Measurements from ENCODE around the gene LIMCH1.

LIMCH1 gene

DNA sequence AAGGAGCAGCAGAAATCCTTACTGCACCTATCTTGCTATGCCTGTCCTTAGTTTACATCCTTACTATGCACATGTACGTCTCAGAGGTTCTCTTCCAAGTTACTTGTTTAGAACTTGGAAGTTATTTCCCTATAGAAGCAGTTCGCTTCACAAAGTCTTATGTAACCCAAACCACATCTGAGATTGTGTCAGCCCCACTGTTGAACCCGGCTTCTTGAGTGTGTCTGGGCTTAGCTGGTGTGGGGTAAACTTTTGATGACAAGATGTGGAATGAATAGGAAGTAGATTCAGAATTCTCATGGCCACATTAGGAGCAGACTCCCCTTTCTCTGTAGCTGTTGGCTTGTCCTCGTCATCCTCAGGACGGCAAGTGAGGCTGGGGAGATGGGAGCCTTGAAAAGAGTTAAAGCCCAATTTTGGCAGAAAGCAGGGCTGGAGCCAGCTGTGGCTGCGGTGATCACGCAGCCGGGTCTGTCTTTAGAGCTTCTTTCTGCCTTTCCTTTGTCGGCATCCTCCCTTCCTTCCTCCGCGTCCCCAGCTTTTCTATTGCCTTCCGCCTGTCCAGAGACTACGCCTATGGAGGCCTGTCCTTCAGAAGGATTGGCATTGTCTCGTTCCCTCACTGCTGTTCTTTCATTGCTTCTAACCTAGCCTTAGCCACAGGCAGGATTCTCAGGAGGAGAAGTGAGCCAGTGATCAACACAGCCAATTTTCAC lies 23.0 kb upstream of the LIMCH1 start:
- Mint-ChIP-seq H3K4me3 (no peak overlapping the region), H3K36me3 (no peaks in the 10 kb centered on the region), H3K4me1 (no peaks in the 10 kb centered on the region), H3K9me3 (peaks cover 7% of the 10 kb centered on the region), H3K27ac (no peak overlapping the region)
- ATAC-seq = no peak
- no peak for DNase-seq (ENCODE audit: low spot score in 2 of 2)

DNA sequence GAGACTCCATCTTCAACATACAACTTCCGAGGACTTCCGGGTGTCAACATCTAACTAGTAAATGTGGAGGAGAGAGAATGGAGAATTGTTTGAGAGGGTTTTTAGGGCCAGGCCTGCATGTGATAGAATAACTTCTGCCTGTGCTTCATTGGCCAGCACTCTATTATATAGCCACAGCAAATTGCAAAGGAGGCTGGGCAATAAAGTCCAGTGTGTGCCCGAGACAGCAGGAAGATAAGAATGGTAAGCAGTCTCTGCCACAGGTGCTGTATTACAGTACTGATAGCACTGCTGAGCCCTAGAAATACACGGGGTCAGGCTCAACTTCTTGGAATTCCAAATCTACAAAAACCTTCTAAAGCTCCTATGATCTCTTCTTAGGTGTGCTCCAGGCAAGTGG lies 20.8 kb upstream of the LIMCH1 start:
- no peak overlapping the region for H3K4me3 Mint-ChIP-seq
- peaks cover 11% of the 10 kb centered on the region for H3K9me3 Mint-ChIP-seq
- no peaks in the 10 kb centered on the region for H3K36me3 Mint-ChIP-seq
- H3K27ac Mint-ChIP-seq = no peak overlapping the region
- ATAC-seq (no peak), DNase-seq (ENCODE audit: low spot score in 2 of 2) (no peak)
- no peaks in the 10 kb centered on the region for H3K4me1 Mint-ChIP-seq

DNA sequence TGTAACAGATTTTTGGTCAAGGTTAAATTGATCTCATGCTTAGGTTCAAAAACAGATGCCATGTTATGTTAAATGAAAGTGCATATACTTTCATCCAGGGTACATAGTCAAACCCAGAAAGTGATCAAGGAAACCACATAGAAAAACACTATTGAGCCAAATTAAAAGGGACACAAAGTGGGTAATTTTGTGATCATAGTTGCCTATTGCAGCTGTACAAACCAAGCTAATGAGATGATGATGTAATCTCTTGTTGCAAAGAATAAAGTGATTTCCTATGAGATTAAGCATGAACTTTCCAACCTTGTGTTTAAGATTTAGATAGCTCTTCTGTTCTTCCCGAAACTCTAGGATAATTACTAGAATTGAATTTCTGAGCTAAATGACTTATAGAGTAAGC lies 20.2 kb upstream of the LIMCH1 start:
- peaks cover 11% of the 10 kb centered on the region for H3K9me3 Mint-ChIP-seq
- DNase-seq (ENCODE audit: low spot score in 2 of 2) = no peak
- H3K36me3 Mint-ChIP-seq = no peaks in the 10 kb centered on the region

DNA sequence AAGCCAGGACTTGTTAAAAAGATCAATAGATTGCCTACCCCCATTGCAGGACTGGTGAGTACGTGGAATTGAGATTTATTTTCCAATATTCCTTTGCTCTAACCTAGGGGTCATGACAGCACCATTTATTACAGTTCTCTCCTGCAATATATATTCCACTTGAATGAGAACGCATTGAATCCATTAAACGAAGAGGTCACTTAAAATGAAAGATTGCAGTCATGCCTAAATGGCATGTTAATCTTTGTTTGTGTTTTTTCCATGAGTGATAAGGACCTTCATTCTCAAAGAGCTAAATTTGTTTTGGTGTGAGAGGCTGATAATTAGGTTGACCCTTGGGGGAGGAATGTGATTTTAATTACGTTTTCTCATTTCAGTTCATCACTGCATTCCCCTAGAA lies 13.5 kb upstream of the LIMCH1 start:
- H3K9me3 Mint-ChIP-seq = peaks cover 13% of the 10 kb centered on the region
- no peaks in the 10 kb centered on the region for H3K4me1 Mint-ChIP-seq
- no peak for ATAC-seq
- no peak overlapping the region for H3K4me3 Mint-ChIP-seq
- DNase-seq (ENCODE audit: low spot score in 2 of 2) = no peak
- H3K27ac Mint-ChIP-seq = no peak overlapping the region
- no peaks in the 10 kb centered on the region for H3K36me3 Mint-ChIP-seq

More for the DNA sequence above, 20.2 kb upstream of the LIMCH1 start:
- ATAC-seq = no peak
- Mint-ChIP-seq H3K4me3 (no peak overlapping the region), H3K4me1 (no peaks in the 10 kb centered on the region), H3K27ac (no peak overlapping the region)

DNA sequence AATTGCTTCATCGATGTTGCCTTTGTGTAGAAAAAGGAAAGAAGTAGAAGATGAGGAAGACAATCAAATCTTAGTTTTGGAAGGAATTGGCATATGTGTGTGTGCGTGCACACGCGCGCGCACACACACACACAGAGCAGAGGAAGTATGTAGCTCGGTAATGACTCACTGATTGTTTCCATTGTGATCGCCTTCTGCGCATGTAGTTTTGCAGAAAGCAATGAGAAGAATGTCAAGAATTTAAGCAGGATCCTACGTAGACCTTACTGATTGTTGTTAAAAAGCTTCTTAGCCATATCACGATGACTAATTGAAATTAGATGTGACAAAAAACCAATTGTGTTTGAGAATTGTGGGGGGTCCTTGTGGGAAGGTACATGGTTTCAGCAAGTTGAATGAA lies 12.8 kb upstream of the LIMCH1 start:
- DNase-seq (ENCODE audit: low spot score in 2 of 2) = no peak
- Mint-ChIP-seq H3K27ac (no peak overlapping the region), H3K36me3 (no peaks in the 10 kb centered on the region), H3K4me1 (no peaks in the 10 kb centered on the region), H3K9me3 (peaks cover 12% of the 10 kb centered on the region), H3K4me3 (no peak overlapping the region)
- ATAC-seq = no peak

DNA sequence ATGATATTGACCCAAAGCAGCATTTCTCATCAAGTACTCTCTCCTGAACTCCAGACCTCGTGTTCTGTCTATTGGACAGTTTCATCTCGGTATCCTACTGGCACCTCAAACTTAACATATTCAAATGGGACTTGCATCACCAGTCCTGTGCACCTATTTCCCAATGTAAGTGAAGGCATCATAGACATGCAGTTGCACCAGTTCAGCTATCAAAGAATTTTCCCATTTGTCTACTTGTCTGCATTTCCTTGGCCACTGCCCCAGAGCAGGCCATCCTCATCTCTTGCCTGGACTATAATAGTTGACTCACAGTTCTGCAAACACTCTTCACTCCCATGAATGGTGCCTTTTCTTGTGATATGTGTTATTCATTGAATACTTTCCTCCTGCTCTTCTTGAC lies 11.3 kb upstream of the LIMCH1 start:
- Mint-ChIP-seq H3K36me3 (no peaks in the 10 kb centered on the region), H3K4me1 (no peaks in the 10 kb centered on the region), H3K4me3 (no peak overlapping the region), H3K27ac (no peak overlapping the region), H3K9me3 (peaks cover 12% of the 10 kb centered on the region)
- DNase-seq (ENCODE audit: low spot score in 2 of 2) (no peak), ATAC-seq (no peak)

DNA sequence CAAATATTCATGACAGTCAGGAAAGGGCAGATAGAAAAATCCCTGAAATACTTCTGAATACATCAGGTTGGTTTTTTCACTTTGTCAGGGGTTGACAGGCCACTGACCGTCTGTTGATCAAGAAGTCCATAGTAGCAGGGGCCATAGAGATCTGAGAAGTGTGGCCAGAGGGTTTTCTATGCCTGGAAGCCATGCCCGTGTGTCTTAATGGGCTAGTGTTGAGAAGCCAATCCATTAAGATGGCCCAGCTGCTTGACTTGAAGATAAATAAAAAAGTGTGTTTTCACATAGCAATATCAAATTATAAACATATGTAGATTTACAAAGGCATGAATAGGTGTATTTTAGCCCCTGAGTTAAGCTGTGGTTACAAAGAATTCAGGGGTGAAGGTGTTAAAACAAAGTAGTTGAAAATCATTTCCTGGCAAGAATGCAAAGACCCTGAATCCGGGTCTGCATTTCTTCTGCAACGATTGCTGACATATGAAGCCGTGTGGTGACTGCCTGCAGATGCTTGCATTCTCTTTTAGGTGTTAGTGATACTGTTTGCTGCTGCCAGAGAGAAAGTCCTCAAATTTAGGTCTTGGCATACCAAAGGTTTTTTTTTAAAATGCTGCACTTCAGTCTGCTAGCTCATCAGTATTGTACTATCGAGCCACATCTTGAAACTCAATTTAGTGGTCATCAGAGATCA lies 9.3 kb upstream of the LIMCH1 start:
- Mint-ChIP-seq H3K36me3 (no peaks in the 10 kb centered on the region), H3K9me3 (peaks cover 16% of the 10 kb centered on the region), H3K4me3 (no peak overlapping the region), H3K27ac (no peak overlapping the region), H3K4me1 (no peaks in the 10 kb centered on the region)
- no peak for ATAC-seq
- DNase-seq (ENCODE audit: low spot score in 2 of 2) = no peak

DNA sequence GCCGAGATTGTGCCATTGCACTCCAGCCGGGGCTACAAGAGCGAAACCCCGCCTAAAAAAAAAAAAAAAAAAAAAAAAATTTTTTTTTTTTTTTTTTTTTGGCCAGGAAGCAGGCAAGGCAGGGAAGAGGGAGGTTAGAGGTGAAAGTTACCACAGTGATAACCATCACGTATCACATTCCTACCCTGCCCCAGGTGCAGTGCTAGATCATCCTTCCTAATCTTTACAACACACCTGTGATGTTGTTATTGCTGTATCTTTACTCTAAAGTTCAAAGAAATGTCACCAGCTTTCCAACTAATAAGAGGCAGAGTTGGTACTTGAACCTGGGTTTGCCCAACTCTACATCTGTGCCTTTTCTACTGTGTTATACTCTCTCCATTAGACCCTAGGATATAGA lies 7.2 kb upstream of the LIMCH1 start:
- no peaks in the 10 kb centered on the region for H3K36me3 Mint-ChIP-seq
- H3K27ac Mint-ChIP-seq = no peak overlapping the region
- no peak overlapping the region for H3K4me3 Mint-ChIP-seq
- peaks cover 16% of the 10 kb centered on the region for H3K9me3 Mint-ChIP-seq
- DNase-seq (ENCODE audit: low spot score in 2 of 2) (no peak), ATAC-seq (no peak)
- H3K4me1 Mint-ChIP-seq = no peaks in the 10 kb centered on the region

DNA sequence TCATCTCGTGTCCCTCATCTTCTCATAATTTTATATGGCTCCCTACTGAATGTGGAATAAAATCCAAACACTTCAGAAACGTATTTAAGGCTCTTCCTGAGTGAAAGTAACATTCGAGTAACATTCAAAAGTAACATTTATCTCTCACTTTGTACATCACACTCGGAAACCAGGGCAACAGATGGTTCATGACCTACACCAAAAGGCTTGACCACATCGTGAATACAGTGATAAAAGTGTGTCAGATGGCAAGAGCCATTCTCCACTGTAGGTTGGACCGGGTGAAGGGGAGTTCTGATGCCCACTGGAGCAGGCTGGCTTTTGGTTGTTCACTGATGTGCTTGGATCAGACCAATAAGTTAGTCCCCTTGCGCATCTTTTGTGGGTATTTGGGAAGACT lies 5.6 kb upstream of the LIMCH1 start:
- ATAC-seq = no peak
- Mint-ChIP-seq H3K4me3 (no peak overlapping the region), H3K36me3 (no peaks in the 10 kb centered on the region), H3K27ac (no peak overlapping the region), H3K9me3 (peaks cover 10% of the 10 kb centered on the region), H3K4me1 (no peaks in the 10 kb centered on the region)
- DNase-seq (ENCODE audit: low spot score in 2 of 2) = no peak

DNA sequence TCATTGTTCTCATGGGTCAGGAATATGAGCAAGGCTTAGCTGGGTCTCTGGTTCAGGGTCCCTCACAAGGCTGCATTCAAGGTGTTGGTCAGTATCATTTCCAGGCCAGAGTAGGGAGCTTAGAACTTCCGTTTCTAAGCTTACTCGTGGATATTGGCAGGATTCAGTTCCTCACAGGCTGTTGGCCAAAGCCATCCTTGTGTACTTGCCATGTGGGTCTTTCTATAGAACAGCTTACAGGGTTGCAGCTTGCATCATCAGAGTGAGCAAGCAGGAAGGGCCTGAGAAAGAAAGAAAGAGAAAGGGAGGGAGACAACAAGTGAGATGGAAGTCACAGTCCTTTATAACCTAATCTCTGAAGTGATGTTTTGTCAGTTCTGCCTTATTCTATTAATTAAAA lies 5.1 kb upstream of the LIMCH1 start:
- Mint-ChIP-seq H3K4me1 (no peaks in the 10 kb centered on the region), H3K36me3 (no peaks in the 10 kb centered on the region), H3K27ac (no peak overlapping the region), H3K9me3 (peaks cover 9% of the 10 kb centered on the region), H3K4me3 (no peak overlapping the region)
- ATAC-seq (no peak), DNase-seq (ENCODE audit: low spot score in 2 of 2) (no peak)

DNA sequence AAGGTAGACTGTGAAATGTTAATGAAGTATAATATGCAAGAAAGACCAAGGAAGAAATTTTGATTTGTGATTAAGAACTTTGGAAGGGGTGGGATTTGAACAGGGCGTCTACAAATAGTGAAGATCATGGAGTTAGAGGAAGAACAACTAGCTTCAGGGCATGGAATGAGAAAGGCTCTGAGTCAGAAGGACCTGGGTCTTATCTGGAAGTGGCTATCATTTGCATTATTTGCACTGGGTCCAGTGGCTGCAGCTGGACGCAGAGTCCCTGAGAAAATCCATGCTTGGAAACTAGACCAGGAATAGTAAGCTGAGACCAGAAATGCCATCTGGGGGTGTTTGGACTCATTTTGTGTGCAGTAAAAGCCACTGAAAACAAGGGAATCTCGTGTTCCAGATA lies 4.3 kb upstream of the LIMCH1 start:
- no peaks in the 10 kb centered on the region for H3K36me3 Mint-ChIP-seq
- peaks cover 7% of the 10 kb centered on the region for H3K9me3 Mint-ChIP-seq
- no peak overlapping the region for H3K4me3 Mint-ChIP-seq
- no peak overlapping the region for H3K27ac Mint-ChIP-seq
- no peaks in the 10 kb centered on the region for H3K4me1 Mint-ChIP-seq
- DNase-seq (ENCODE audit: low spot score in 2 of 2) (no peak), ATAC-seq (no peak)

DNA sequence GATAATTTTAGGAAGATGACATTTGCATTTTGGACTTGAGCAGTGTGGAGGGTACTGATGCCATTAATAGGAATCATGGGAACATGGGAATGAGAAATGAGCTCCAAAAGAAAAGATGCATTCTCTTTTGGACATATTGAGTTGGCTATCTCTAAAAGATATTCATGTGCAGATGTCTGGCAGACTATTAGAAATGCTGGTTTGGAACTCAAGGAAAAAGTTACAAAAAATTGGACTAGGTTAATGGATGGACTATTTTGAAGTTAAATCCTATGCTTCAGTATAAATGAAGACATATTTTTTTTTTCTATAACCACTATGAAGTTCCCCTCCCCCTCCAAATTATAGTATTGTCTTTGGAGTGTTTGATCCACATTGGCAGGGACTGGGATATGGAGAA lies 3.6 kb upstream of the LIMCH1 start:
- no peak overlapping the region for H3K4me3 Mint-ChIP-seq
- ATAC-seq (no peak), DNase-seq (ENCODE audit: low spot score in 2 of 2) (no peak)
- peaks cover 7% of the 10 kb centered on the region for H3K9me3 Mint-ChIP-seq
- H3K4me1 Mint-ChIP-seq = no peaks in the 10 kb centered on the region
- H3K36me3 Mint-ChIP-seq = no peaks in the 10 kb centered on the region
- H3K27ac Mint-ChIP-seq = no peak overlapping the region

DNA sequence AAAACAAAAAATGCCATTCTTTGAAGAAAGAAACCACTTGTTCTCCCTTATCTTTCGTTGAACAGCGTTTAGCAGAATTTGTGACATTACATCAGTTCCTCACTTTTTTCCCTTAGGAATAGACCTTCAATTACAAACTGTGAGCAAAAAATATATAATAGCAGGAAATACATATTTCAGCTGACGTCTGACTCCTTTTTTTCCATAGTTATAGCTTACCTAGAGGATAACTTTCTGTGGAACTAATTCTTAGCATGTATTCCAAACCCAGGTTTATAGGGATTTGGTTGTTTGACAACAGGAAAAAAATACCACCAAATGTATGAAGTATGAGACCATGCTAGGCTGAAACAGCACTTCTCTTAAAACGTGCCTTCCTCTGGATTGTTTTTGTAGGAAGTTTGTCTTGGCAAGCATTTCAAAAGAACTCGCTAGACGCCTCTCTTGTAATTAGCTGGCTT lies 2.0 kb upstream of the LIMCH1 start:
- ATAC-seq (no peak), DNase-seq (ENCODE audit: low spot score in 2 of 2) (no peak)
- H3K36me3 Mint-ChIP-seq = no peaks in the 10 kb centered on the region
- no peak overlapping the region for H3K4me3 Mint-ChIP-seq
- no peaks in the 10 kb centered on the region for H3K4me1 Mint-ChIP-seq
- peaks cover 7% of the 10 kb centered on the region for H3K9me3 Mint-ChIP-seq
- no peak overlapping the region for H3K27ac Mint-ChIP-seq

DNA sequence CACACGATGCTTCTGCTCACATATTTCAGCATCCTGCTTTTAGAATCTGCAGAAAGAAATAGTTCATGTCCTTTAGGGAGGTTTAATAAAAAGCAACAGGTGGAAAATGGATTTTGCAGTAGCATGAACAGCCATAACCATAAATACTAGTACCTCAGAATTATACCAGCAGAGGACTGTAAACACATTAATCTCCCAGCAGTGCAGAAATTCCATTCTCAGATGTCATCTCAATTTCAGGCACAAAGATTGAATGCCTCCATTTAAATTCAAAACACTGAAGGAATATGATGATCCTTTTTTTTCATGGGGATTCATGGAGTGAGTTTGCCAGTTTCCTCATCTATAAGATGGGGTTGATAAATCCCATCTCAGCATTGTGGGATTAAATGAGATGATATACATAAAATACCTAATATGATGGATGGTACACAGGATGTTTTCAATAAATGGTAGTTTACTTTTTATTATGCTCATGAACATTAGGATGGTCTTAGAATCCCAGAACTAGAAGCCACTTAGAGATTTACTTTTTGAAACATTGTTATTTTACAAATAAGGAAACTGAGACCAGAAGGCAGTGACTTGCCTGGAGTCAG lies 566 bp upstream of the LIMCH1 start:
- Mint-ChIP-seq H3K4me3 (no peak overlapping the region), H3K4me1 (no peaks in the 10 kb centered on the region), H3K27ac (no peak overlapping the region), H3K36me3 (no peaks in the 10 kb centered on the region), H3K9me3 (peaks cover 3% of the 10 kb centered on the region)
- ATAC-seq (no peak), DNase-seq (ENCODE audit: low spot score in 2 of 2) (no peak)

DNA sequence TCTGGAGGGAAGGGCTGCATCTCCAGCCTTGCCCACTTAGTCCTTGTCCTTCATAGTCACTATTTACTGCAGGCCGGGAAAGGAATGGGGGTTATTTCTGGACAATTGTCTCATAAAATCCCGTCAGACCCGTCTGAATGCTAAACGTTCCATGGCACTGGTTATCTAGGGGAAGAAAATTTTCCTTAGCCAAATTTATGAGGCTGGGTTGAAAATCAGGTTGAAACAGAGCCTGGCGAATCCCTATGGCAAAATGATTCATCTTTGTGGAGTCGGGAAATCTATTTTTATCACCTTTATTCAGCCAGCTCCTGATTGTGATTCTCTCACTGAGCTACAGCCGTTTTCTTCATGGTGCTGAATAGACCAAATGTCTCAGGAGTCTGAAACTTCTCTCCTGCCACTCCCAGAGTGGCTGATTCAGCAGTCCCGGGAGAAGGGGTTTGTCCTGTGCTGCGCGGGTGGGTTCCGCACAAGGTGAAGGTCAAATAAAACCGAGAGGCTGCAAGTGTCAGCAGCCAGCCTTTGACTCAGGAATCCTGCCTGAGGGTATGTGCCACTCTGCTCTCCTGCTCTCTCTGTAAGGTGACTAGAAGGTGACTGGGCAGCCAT lies 1.0 kb downstream of the LIMCH1 start:
- no peaks in the 10 kb centered on the region for H3K36me3 Mint-ChIP-seq
- H3K27ac Mint-ChIP-seq = no peak overlapping the region
- H3K9me3 Mint-ChIP-seq = no peaks in the 10 kb centered on the region
- H3K4me3 Mint-ChIP-seq = no peak overlapping the region
- DNase-seq (ENCODE audit: low spot score in 2 of 2) (no peak), ATAC-seq (no peak)
- H3K4me1 Mint-ChIP-seq = no peaks in the 10 kb centered on the region

DNA sequence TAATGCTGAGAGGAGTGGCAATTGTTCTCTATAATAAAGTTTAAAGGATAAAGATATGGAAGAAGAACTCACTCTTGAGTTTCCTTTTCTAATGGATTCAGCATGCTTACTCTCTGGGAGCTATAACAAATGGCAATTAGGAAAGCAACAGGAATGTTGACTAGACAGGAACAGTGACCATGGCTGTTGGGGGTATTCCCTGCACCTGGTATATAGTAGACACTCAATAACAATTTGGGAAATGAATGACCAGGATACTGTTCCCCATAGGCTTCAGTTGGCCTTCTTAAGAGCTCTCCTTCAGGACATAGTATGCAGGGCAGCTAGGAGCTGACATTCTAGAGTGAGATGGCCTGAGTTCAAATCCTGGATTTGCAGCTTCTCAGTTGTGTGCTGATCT lies 1.8 kb downstream of the LIMCH1 start:
- no peak for DNase-seq (ENCODE audit: low spot score in 2 of 2)
- Mint-ChIP-seq H3K36me3 (no peaks in the 10 kb centered on the region), H3K4me1 (no peaks in the 10 kb centered on the region), H3K4me3 (no peak overlapping the region), H3K27ac (no peak overlapping the region), H3K9me3 (peaks cover 3% of the 10 kb centered on the region)
- ATAC-seq = no peak

All from stimulated activated effector memory CD8-positive, alpha-beta T cell treated with anti-CD3 and anti-CD28 coated beads, Interleukin-12 subunit alpha, Interleukin-12 subunit beta, amount 100 ng/mL, for 72 hours (primary cell).